Right atrium auricular region (tissue), 2 donors: ENCODE measurements around the gene SLC19A1. TPM values are rescaled to one million over a fixed set of nuclear protein-coding genes. Genes with fewer than 3 reads are reported as not detected.

Experiments
- DNase-seq: peaks from one replicate; pipeline ENCODE4 v3.0.0-alpha.2; 2019; ENCODE audit warnings: low spot score
- H3K27ac ChIP-seq, 2 donors: fragments of 200-600 bp; sonication (generic); 1 replicate in 1 of 2; 2 replicates in 1 of 2; pipeline ENCODE4 v1.5.1; 2016 to 2019
- H3K27me3 ChIP-seq, 2 donors: fragments of 200-600 bp; sonication (generic); one replicate each; pipeline versions ENCODE4 v1.5.1 to v1.6.0; 2017 to 2019
- H3K36me3 ChIP-seq: fragments of 200-600 bp; sonication (generic); one replicate; pipeline ENCODE4 v1.5.1; 2016
- H3K4me1 ChIP-seq, 2 donors: fragments of 200-600 bp; sonication (generic); one replicate each; pipeline versions ENCODE4 v1.5.1 to v1.6.0; 2017 to 2019
- H3K4me3 ChIP-seq, 2 donors: fragments of 200-600 bp; sonication (generic); 1 replicate in 1 of 2; 2 replicates in 1 of 2; pipeline ENCODE4 v1.5.1; 2017 to 2019; ENCODE audit warnings: mild to moderate bottlenecking in 1 of 2, moderate library complexity in 1 of 2
- H3K9me3 ChIP-seq, 2 donors: fragments of 200-600 bp; sonication (generic); one replicate each; pipeline ENCODE4 v1.5.1; 2019
- total RNA-seq, 2 donors: library from RNA; depleted of rRNA; stranded (reverse); fragments of >200 nt; gene quantifications; one replicate each; pipeline ENCODE4 v1.1.0, GENCODE V29; 2016
- TF ChIP-seq, protein P1 (sequence below), 2 donors: fragments of 200-600 bp; sonication (generic); IDR thresholded peaks; one replicate each; pipeline ENCODE4 v1.5.1; 2019; ENCODE audit warnings: antibody characterized with exemption in 2 of 2

The SLC19A1 gene
- total RNA-seq, 2 donors from 2014 or later: 2.2 to 5.3 TPM

DNA sequence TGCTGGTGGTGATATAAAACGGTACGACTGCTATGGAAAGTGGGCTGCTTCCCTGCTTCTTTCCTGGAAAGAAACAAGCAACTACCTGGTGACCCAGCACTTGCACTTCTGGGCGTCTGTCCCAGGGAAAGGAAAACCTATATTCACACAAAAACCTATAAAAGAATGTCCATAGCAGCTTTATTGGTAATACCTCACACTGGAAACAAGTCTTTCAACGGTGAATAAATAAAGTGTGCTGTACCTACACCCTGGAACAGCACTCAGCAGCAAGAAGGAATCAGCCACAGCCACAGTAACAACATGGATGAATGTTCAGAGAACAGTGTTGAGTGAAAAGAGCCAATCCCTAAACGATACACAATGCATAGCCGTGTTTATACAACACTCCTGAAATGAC is 19.9 kb downstream of the SLC19A1 start:
- peaks cover 0 to 10% of the 10 kb centered on the region in 2 donors for H3K4me1 ChIP-seq
- H3K4me3 ChIP-seq: no peak overlapping the region
- no peaks in the 10 kb centered on the region for H3K36me3 ChIP-seq
- H3K27me3 ChIP-seq: no peaks in the 10 kb centered on the region
- H3K9me3 ChIP-seq: peaks cover 0 to 47% of the 10 kb centered on the region in 2 donors
- TF ChIP-seq, protein P1, sequence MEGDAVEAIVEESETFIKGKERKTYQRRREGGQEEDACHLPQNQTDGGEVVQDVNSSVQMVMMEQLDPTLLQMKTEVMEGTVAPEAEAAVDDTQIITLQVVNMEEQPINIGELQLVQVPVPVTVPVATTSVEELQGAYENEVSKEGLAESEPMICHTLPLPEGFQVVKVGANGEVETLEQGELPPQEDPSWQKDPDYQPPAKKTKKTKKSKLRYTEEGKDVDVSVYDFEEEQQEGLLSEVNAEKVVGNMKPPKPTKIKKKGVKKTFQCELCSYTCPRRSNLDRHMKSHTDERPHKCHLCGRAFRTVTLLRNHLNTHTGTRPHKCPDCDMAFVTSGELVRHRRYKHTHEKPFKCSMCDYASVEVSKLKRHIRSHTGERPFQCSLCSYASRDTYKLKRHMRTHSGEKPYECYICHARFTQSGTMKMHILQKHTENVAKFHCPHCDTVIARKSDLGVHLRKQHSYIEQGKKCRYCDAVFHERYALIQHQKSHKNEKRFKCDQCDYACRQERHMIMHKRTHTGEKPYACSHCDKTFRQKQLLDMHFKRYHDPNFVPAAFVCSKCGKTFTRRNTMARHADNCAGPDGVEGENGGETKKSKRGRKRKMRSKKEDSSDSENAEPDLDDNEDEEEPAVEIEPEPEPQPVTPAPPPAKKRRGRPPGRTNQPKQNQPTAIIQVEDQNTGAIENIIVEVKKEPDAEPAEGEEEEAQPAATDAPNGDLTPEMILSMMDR (IDR thresholded peaks at IDR 0.05): no peak
- DNase-seq: no peak
- no peak overlapping the region for H3K27ac ChIP-seq

DNA sequence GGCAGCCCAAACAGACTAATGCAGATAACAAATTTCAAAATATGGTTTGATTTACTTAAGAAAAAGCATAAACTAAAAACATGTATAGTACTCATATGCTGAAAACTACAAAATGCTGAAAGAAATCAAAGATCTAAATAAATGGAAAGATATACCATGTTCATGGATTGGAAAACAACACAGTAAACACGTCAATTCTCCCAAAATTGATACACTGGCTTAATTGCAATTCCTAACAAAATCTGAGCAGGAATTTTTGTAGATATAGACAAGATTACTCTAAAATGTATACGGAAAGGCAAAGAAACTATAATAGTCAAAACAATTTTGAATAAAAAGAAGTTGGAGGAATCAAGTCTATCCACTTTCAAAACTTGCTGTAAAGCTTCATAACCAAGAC is 21.0 kb downstream of the SLC19A1 start:
- Histone ChIP-seq H3K9me3 (peaks cover 0 to 47% of the 10 kb centered on the region in 2 donors), H3K27me3 (no peaks in the 10 kb centered on the region), H3K27ac (no peak overlapping the region), H3K4me3 (no peak overlapping the region), H3K4me1 (peaks cover 0 to 10% of the 10 kb centered on the region in 2 donors), H3K36me3 (no peaks in the 10 kb centered on the region)
- DNase-seq: no peak
- TF ChIP-seq, protein P1 (IDR thresholded peaks at IDR 0.05): no peak

- Histone ChIP-seq H3K36me3 (no peaks in the 10 kb centered on the region), H3K27ac (no peak overlapping the region), H3K27me3 (no peaks in the 10 kb centered on the region), H3K4me1 (no peaks in the 10 kb centered on the region), H3K4me3 (no peak overlapping the region), H3K9me3 (peaks cover 0 to 47% of the 10 kb centered on the region in 2 donors)
- TF ChIP-seq, protein P1 (IDR thresholded peaks at IDR 0.05): no peak
- DNase-seq: no peak
These were observed 23.1 kb downstream of the SLC19A1 start for GRCh38 chr21:45519182-45519581.

GRCh38 chr21:45518742-45519141 is 23.5 kb downstream of the SLC19A1 start:
- peaks cover 0 to 47% of the 10 kb centered on the region in 2 donors for H3K9me3 ChIP-seq
- TF ChIP-seq, protein P1 (IDR thresholded peaks at IDR 0.05): no peak
- H3K27me3 ChIP-seq: no peaks in the 10 kb centered on the region
- no peak for DNase-seq
- no peaks in the 10 kb centered on the region for H3K36me3 ChIP-seq
- no peak overlapping the region for H3K4me3 ChIP-seq
- H3K4me1 ChIP-seq: no peaks in the 10 kb centered on the region
- H3K27ac ChIP-seq: no peak overlapping the region

DNA sequence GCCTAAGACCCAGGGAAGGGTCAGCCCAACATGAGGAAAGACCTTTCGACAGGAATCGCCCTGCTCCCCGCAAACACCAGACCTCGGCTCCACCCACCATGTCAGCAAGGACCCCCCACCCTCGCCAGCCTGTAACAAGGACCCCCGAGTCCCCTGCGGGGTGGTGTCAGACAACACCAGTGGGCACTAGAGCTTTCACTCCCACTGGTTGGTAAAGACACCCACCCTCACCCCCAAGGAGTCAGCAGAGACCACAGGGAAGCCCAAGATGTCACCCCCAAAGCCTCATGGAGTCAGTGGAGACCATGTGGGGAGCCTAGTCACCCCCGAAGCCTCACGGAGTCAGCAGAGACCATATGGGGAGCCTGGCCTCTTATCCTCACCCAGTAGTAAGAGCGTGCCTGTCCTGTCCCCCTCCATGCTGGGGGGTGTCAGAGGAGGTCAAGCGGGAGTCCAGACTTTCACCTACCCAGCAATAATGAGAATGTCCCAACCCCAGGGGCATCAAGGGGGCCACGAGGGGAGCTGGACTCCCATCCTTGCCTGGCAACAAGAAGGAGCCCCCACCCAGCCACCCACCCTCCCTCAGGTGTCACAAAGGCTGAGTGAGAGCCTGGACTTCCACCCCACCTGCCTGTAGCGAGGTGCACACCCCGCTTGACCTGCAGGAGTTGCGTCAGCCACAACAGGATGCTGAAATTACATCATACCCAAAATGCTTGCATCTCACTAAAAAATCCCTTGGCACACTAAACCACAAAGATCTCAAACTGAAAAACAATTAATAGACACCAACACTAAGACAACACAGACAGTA is 24.8 kb downstream of the SLC19A1 start:
- H3K27ac ChIP-seq: no peak overlapping the region
- no peaks in the 10 kb centered on the region for H3K27me3 ChIP-seq
- TF ChIP-seq, protein P1 (IDR thresholded peaks at IDR 0.05): no peak
- peaks cover 0 to 46% of the 10 kb centered on the region in 2 donors for H3K9me3 ChIP-seq
- no peaks in the 10 kb centered on the region for H3K36me3 ChIP-seq
- no peak for DNase-seq
- H3K4me3 ChIP-seq: no peak overlapping the region
- H3K4me1 ChIP-seq: no peaks in the 10 kb centered on the region
